Fibroblast of pulmonary artery (primary cell): ENCODE data around the gene NUDT16L1.

ENCODE experiments used
- DNase-seq: peaks from one replicate; pipeline ENCODE4 v3.0.0-alpha.2; 2010; ENCODE audit warnings: low read depth
- H3K4me3 ChIP-seq: replicated peaks from 2 replicates; pipeline ENCODE4 v1.5.1; 2011; ENCODE audit warnings: low read depth, mild to moderate bottlenecking, control low read depth, low read length, moderate library complexity
- CTCF ChIP-seq: IDR thresholded peaks from 2 replicates; pipeline ENCODE4 v1.5.1; 2011; ENCODE audit warnings: mild to moderate bottlenecking, control low read depth, low read length, inconsistent platforms; ENCODE audit errors: missing control alignments

The NUDT16L1 gene

GRCh38 chr16:4728676-4729075 is 35.3 kb downstream of the NUDT16L1 start:
- no peak for DNase-seq
- no peak overlapping the region for H3K4me3 ChIP-seq
- TF ChIP-seq CTCF, result no peak

- H3K4me3 ChIP-seq, result no peak overlapping the region
- no peak for TF ChIP-seq CTCF
- DNase-seq, result no peak
Observed at GRCh38 chr16:4729876-4730275, 36.5 kb downstream of the NUDT16L1 start.

- no peak for TF ChIP-seq CTCF
- H3K4me3 ChIP-seq, result peak overlapping the region; percentile 91
- no peak for DNase-seq
Observed at GRCh38 chr16:4733211-4733742, 39.9 kb downstream of the NUDT16L1 start.

DNA sequence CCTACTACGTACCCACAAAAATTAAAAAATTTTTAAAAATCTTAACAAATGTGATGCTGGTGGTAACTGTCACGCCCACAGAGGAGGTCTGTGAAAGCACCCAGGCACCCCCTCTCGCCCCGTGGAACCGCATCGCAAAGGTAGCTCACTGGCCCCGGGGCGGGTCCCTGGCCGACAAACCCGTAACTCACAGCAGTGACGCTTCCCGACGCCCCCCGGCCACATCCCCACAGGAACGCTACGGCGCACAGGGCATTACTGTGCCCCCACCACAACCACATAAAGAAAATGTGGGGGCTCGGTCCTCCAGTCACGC is 40.3 kb downstream of the NUDT16L1 start:
- DNase-seq, result no peak
- TF ChIP-seq CTCF, result no peak
- H3K4me3 ChIP-seq, result peak overlapping the region; percentile 91

- TF ChIP-seq CTCF, result no peak
- DNase-seq, result peak; percentile 97
- peak within 1 kb of the TSS; percentile 91 for H3K4me3 ChIP-seq
Observed at GRCh38 chr16:4734063-4734729, 40.8 kb downstream of the NUDT16L1 start, which contains the start of the genes ANKS3 and DNAAF8. ANKS3 (minus strand) TSS chr16:4734271; CDS start chr16:4730149, 4,122 bp downstream. DNAAF8 (plus strand) TSS chr16:4734537; CDS start chr16:4736515, 1,978 bp downstream.

- peak; percentile 79 for DNase-seq
- TF ChIP-seq CTCF, result no peak
- H3K4me3 ChIP-seq, result peak overlapping the region; percentile 91
Observed at GRCh38 chr16:4734730-4735535, 41.6 kb downstream of the NUDT16L1 start.
